ENCODE measurements around the gene CHCHD6. TPM values are rescaled to one million over a fixed set of nuclear protein-coding genes. Genes with fewer than 3 reads are reported as not detected.

The CHCHD6 gene
- total RNA-seq, 1 experiment from 2014 or later: 36.3 TPM

- TF ChIP-seq CTCF (IDR thresholded peaks at IDR 0.05 in 2 of 3, conservative IDR thresholded peaks at IDR 0.05 in 1 of 3; ENCODE audit: borderline replicate concordance in 1 of 3, insufficient read depth in 1 of 3, low read depth in 2 of 3, low read length in 2 of 3) (peak in 1 of 3 experiments; percentile 32; a peak in 2 of 6 replicates), RAD21 (IDR thresholded peaks at IDR 0.05; ENCODE audit: low read depth) (peak; percentile 46), EGR1 (IDR thresholded peaks at IDR 0.05; ENCODE audit: low read depth) (no peak), ELF1 (IDR thresholded peaks at IDR 0.05; ENCODE audit: borderline replicate concordance, low read depth) (no peak), MAX (IDR thresholded peaks at IDR 0.05) (peak; percentile 90)
These were observed at the start of gene CHCHD6 (continued) for GRCh38 chr3:126703512-126704493.

- intact Hi-C loops (cut with micrococcal nuclease): no loop called here
- Histone ChIP-seq H3K36me3 (ENCODE audit: control insufficient read depth in 1 of 2, insufficient read depth in 2 of 2, low read length in 2 of 2) (no peaks in the 10 kb centered on the region; a peak in 1 of 4 replicates), H3K79me2 (ENCODE audit: insufficient read depth, low read length) (peaks cover 10% of the 10 kb centered on the region; the same call in 1 of the 2 replicates), H3K27me3 (ENCODE audit: insufficient read depth, low read length) (no peaks in the 10 kb centered on the region), H3K4me2 (ENCODE audit: low read length) (peak within 1 kb of the TSS; percentile 78), H3K9me2 (ENCODE audit: insufficient read depth) (no peaks in the 10 kb centered on the region), H3K4me1 (ENCODE audit: control insufficient read depth in 1 of 2, insufficient read depth in 2 of 2, low read length in 2 of 2) (peaks cover 2 to 16% of the 10 kb centered on the region in 2 experiments; a peak in 3 of 4 replicates), H3K4me3 (replicated peaks in 1 of 2; ENCODE audit: low read depth in 1 of 2, low read length in 2 of 2) (peak within 1 kb of the TSS; percentile 48 to 59), H2AFZ (ENCODE audit: low read depth, low read length, poor library complexity, severe bottlenecking) (peak within 1 kb of the TSS; percentile 70), H3K27ac (ENCODE audit: low read depth, low read length) (peak within 1 kb of the TSS; percentile 83), H3K9ac (ENCODE audit: low read length) (peak within 1 kb of the TSS; percentile 74), H4K20me1 (ENCODE audit: insufficient read depth) (no peaks in the 10 kb centered on the region), H3K9me3 (ENCODE audit: control insufficient read depth in 1 of 2, insufficient read depth in 1 of 2, low read depth in 1 of 2, low read length in 2 of 2) (no peaks in the 10 kb centered on the region)
- POLR2A ChIA-PET: no interaction called here
- peak; percentile 42 for DNase-seq (ENCODE audit: low read depth, low spot score)
- ATAC-seq: peak; percentile 97
- CTCF ChIA-PET: interaction anchor here (0.6 kb wide), 1 partner anchor 202 kb away, joined by 3 read pairs; no protein-coding TSS in a partner anchor
- RAD21 ChIA-PET (ENCODE audit: low non-redundant PET in 1 of 2, low total read pairs in 2 of 2, uncharacterized antibody in 2 of 2, unreplicated experiment in 2 of 2): no interaction called here
- no TSS peak for BruUV-seq (replicated peaks)
- TF ChIP-seq ELF1 (IDR thresholded peaks at IDR 0.05; ENCODE audit: borderline replicate concordance, low read depth) (no peak), YY1 (IDR thresholded peaks at IDR 0.05; ENCODE audit: extremely low read depth, insufficient replicate concordance, low read depth, low read length) (no peak), EZH2 (IDR thresholded peaks at IDR 0.05) (no peak), TCF7L2 (IDR thresholded peaks at IDR 0.05; ENCODE audit: borderline replicate concordance, extremely low read depth, insufficient read depth, insufficient read length) (no peak), ZNF274 (IDR thresholded peaks at IDR 0.05; ENCODE audit: low read depth, low read length) (no peak), SP1 (IDR thresholded peaks at IDR 0.05; ENCODE audit: low read depth) (no peak), FOSL1 (IDR thresholded peaks at IDR 0.05; ENCODE audit: low read depth) (no peak), RAD21 (IDR thresholded peaks at IDR 0.05; ENCODE audit: low read depth) (no peak), EGR1 (IDR thresholded peaks at IDR 0.05; ENCODE audit: low read depth) (no peak), REST (IDR thresholded peaks at IDR 0.05; ENCODE audit: low read depth) (no peak), ATF3 (IDR thresholded peaks at IDR 0.05) (no peak), EZH2phosphoT487 (IDR thresholded peaks at IDR 0.05; ENCODE audit: borderline replicate concordance) (no peak), ZFX (IDR thresholded peaks at IDR 0.05) (peak; percentile 99), JUND (IDR thresholded peaks at IDR 0.05) (no peak)
These were observed 49.3 kb upstream of the CHCHD6 start, which contains the start of gene TXNRD3 for GRCh38 chr3:126654571-126655383. TXNRD3 (minus strand) TSS chr3:126655124.

All from HCT116 (cell line).